ENCODE results near the gene PPP1R15B.
A peak's percentile ranks its signal among the peaks of the same experiment; 100 is the strongest.
"Not testable (repeated sequence)": the region's sequence is repeated elsewhere in the genome, so short reads cannot be mapped to it uniquely, and the experiment has no call there.

PPP1R15B gene

DNA sequence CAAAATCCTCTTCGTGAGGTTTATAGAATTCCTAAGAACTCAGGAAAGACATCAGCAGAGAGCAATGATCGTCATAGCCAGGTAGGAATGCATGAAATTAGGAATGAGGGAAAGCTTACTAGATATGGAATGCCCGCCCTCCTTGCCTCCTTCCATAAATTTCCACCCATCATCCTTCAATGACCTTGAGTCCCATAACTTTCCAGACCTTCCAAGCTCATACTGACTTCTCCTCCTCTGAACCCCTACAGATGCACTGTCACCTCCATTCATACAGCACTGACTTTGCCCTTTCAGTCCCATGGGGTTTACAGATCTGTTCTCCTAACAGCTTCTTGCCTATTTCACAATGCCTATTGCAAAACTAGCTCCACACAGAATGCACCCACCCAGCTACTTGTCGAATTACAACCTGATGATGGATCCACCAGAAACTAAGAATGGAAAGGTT, 23.8 kb upstream of the PPP1R15B start:
- no peak overlapping the region for H3K4me3 Mint-ChIP-seq
- no peak overlapping the region for H3K27ac Mint-ChIP-seq
- peaks cover 6% of the 10 kb centered on the region for H3K4me1 Mint-ChIP-seq (ENCODE audit: low read depth)
- no peaks in the 10 kb centered on the region for H3K27me3 Mint-ChIP-seq
- peaks cover 33% of the 10 kb centered on the region for H3K36me3 Mint-ChIP-seq (ENCODE audit: low read depth)
- no peaks in the 10 kb centered on the region for H3K9me3 Mint-ChIP-seq

GRCh38 chr1:204434116-204434755, 22.6 kb upstream of the PPP1R15B start:
- H3K27ac Mint-ChIP-seq = no peak overlapping the region
- peaks cover 33% of the 10 kb centered on the region for H3K36me3 Mint-ChIP-seq (ENCODE audit: low read depth)

DNA sequence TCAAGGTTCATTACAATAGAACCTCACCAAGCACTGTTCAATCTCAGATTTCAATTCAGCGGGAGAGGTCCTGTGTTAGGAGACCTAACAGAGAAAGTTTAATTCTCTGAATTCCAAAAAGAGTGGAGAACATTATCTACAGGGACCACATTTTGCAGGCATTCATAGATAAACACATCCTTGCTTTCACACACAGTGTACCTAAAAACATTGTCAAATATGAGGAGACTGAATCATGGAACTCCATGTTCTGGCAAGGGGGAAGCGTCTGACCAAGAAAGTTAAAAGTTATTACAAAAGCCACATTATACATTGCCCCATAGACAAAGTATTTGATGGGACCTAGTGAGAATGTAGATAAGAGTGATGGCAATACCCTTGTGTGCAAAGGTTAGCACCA, 21.1 kb upstream of the PPP1R15B start:
- Mint-ChIP-seq H3K27me3 (no peaks in the 10 kb centered on the region), H3K36me3 (ENCODE audit: low read depth) (peaks cover 28% of the 10 kb centered on the region)

More at GRCh38 chr1:204434116-204434755, 22.6 kb upstream of the PPP1R15B start:
- Mint-ChIP-seq H3K4me1 (ENCODE audit: low read depth) (peaks cover 6% of the 10 kb centered on the region), H3K27me3 (no peaks in the 10 kb centered on the region), H3K9me3 (no peaks in the 10 kb centered on the region), H3K4me3 (no peak overlapping the region)

GRCh38 chr1:204431310-204432184, 19.9 kb upstream of the PPP1R15B start:
- Mint-ChIP-seq H3K27ac (no peak overlapping the region), H3K36me3 (ENCODE audit: low read depth) (peaks cover 25% of the 10 kb centered on the region), H3K4me3 (no peak overlapping the region), H3K9me3 (no peaks in the 10 kb centered on the region), H3K27me3 (no peaks in the 10 kb centered on the region), H3K4me1 (ENCODE audit: low read depth) (no peaks in the 10 kb centered on the region)

More for the DNA sequence above, 21.1 kb upstream of the PPP1R15B start:
- no peaks in the 10 kb centered on the region for H3K4me1 Mint-ChIP-seq (ENCODE audit: low read depth)
- no peak overlapping the region for H3K27ac Mint-ChIP-seq
- H3K9me3 Mint-ChIP-seq = no peaks in the 10 kb centered on the region
- H3K4me3 Mint-ChIP-seq = no peak overlapping the region

- Mint-ChIP-seq H3K4me1 (ENCODE audit: low read depth) (no peaks in the 10 kb centered on the region), H3K9me3 (no peaks in the 10 kb centered on the region), H3K36me3 (ENCODE audit: low read depth) (peaks cover 40% of the 10 kb centered on the region), H3K27ac (no peak overlapping the region), H3K27me3 (no peaks in the 10 kb centered on the region), H3K4me3 (no peak overlapping the region)
These were observed 18.1 kb upstream of the PPP1R15B start for GRCh38 chr1:204429746-204430145.

DNA sequence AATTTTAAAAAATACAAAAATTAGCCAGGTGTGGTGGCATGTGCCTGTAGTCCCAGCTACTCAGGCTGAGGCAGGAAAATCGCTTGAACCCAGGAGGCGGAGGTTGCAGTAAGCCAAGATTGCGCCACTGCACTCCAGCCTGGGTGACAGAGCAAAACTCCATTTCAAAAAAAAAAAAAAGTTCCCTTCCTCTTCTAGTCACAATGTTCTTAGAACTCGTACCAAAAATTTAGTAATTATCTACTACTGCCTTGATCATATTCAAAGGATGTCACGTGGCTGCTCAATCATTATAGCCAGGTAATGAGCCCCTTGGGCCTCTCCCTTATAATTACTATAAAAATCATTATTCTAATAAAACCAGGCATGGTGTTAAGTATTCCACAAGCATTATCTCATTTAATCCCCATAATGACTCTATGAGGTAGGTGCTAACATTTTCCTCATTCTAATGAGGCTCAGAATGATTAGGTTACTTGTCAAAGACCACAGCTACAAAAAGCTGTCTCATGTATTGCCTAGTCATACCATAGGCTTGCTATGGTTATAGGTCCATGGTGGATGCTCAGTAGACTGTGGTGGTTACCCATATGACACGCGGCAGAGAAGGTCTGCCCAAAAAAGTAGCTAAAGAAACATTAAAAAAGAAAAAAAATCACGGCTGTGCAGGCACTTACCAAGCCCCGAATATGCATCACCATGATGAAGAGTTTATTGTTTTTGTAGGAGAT, 15.5 kb upstream of the PPP1R15B start:
- H3K4me3 Mint-ChIP-seq = no peak overlapping the region
- H3K27ac Mint-ChIP-seq = no peak overlapping the region
- H3K4me1 Mint-ChIP-seq (ENCODE audit: low read depth) = no peaks in the 10 kb centered on the region
- no peaks in the 10 kb centered on the region for H3K9me3 Mint-ChIP-seq
- peaks cover 35% of the 10 kb centered on the region for H3K36me3 Mint-ChIP-seq (ENCODE audit: low read depth)
- H3K27me3 Mint-ChIP-seq = no peaks in the 10 kb centered on the region

DNA sequence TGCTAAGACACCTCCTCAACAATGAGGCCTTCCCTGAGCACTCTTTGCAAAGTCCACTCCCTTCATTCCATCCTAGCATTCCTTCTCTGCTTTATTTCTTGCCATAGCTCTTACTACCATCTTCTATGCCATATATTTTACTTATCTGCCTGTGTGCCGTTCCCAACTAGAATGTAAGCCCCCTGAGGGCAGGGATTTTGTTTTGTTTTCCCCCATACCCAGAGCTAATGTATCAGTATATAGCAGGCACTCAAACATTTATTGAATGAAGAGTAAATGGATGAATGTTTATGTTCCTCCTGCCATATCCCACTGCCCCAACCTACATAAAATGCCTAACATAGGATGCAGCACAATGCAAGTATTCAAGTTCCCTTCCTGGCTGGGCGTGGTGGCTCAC, 14.9 kb upstream of the PPP1R15B start:
- Mint-ChIP-seq H3K36me3 (ENCODE audit: low read depth) (peaks cover 28% of the 10 kb centered on the region), H3K9me3 (no peaks in the 10 kb centered on the region), H3K4me3 (no peak overlapping the region), H3K27ac (no peak overlapping the region), H3K4me1 (ENCODE audit: low read depth) (peaks cover 1% of the 10 kb centered on the region), H3K27me3 (no peaks in the 10 kb centered on the region)

DNA sequence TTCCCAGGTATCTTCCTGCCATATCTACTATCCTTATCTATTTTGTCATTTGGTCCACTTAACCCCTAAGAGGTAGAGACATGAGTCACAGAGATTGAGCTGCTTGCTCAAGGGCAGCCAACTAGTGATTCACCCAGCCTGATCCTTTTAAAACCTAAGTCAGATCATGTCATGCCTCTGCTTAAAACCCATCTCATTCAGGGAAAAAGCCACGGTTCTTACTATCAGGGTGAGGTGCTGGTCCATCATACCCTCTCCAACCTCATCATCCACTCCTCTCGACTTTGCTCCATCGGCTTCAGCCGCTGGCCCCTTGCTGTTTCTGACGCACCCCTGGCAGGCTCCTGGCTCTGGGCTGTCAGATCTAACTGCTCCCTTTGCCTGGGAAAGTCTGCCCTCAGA, 14.4 kb upstream of the PPP1R15B start:
- peaks cover 6% of the 10 kb centered on the region for H3K4me1 Mint-ChIP-seq (ENCODE audit: low read depth)
- H3K4me3 Mint-ChIP-seq = no peak overlapping the region
- H3K27me3 Mint-ChIP-seq = no peaks in the 10 kb centered on the region
- H3K36me3 Mint-ChIP-seq (ENCODE audit: low read depth) = peaks cover 24% of the 10 kb centered on the region
- H3K27ac Mint-ChIP-seq = no peak overlapping the region
- no peaks in the 10 kb centered on the region for H3K9me3 Mint-ChIP-seq

GRCh38 chr1:204424621-204425020, 13.0 kb upstream of the PPP1R15B start:
- H3K27ac Mint-ChIP-seq = no peak overlapping the region
- no peak overlapping the region for H3K4me3 Mint-ChIP-seq
- no peaks in the 10 kb centered on the region for H3K9me3 Mint-ChIP-seq
- H3K36me3 Mint-ChIP-seq (ENCODE audit: low read depth) = peaks cover 22% of the 10 kb centered on the region
- peaks cover 16% of the 10 kb centered on the region for H3K4me1 Mint-ChIP-seq (ENCODE audit: low read depth)
- H3K27me3 Mint-ChIP-seq = no peaks in the 10 kb centered on the region

DNA sequence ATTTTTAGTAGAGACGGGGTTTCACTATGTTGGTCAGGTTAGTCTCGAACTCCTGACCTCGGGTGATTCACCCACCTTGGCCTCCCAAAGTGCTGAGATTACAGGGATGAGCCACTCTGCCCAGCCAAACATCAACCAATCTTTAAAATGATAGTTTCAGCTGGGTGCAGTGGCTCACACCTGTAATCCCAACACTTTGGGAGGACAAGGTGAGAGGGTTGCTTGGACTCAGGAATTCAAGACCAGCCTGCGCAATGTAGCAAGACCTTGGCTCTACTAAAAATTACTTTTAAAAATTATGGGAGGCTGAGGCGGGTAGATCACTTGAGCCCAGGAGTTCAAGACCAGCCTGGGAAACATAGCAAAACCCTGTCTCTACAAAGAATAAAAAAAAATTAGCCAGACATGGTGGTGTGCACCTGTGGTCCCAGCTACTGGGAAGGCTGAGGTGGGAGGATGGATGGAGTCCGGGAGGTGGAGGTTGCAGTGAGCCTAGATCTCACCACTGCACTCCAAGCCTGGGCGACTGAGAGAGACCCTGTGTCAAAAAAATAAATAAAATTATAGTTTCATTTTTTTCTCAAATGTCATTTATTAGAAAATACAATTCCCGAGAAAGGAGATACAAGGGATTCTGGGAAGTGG, 10.6 kb upstream of the PPP1R15B start:
- Mint-ChIP-seq H3K36me3 (ENCODE audit: low read depth) (peaks cover 22% of the 10 kb centered on the region), H3K4me1 (ENCODE audit: low read depth) (peaks cover 40% of the 10 kb centered on the region)
- H3K27me3 Mint-ChIP-seq, H3K4me3 Mint-ChIP-seq, H3K27ac Mint-ChIP-seq, H3K9me3 Mint-ChIP-seq: not testable (repeated sequence)

- H3K4me1 Mint-ChIP-seq (ENCODE audit: low read depth) = peaks cover 46% of the 10 kb centered on the region
- peaks cover 19% of the 10 kb centered on the region for H3K36me3 Mint-ChIP-seq (ENCODE audit: low read depth)
- H3K27ac Mint-ChIP-seq = no peak overlapping the region
- no peak overlapping the region for H3K4me3 Mint-ChIP-seq
- H3K27me3 Mint-ChIP-seq = no peaks in the 10 kb centered on the region
- H3K9me3 Mint-ChIP-seq = no peaks in the 10 kb centered on the region
These were observed 9.8 kb upstream of the PPP1R15B start for GRCh38 chr1:204421441-204421840.

DNA sequence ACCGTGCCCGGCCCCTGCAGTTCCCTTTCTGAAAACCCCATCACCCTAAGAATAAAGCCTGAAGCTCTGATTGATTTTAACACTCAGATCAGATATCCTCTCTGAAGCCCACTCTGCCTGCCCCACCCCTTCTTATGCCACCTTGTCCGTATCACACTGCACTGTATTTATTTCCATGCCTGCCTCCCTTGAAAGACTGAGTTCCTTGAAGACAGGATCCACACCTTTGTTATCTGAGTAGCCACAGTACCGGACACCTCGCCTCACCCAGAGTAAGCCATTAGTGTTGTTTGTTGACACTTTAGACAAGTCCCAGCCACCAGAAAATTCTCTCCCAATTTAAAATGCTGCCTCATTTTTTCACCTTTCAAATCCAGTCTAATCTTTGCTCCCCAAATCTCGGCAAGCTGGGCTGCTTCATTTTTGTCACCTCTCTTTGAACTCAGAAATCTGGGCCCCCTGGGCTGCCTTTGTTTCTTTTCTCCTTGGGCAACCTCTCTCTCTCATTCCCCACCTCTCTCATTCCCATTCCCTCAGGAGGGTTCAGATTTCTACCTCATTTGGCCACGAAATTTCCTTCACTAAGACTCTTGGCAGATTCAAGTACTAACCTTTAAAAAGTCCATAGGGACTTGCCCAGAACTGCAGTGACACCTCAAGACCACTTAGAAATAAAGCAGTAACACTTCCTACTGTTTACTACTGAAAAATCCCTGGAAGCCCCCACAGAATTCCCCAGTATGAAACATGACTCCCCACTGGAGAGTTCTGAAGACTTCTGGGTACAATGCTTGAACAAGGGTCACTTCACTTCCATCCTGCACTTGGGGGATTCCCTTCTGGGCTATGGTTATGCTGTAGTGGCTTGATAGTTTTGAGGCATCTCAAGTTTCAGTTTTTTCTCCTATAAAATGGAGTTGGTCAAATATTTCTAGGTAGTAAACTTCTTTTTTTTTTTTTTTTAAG, 8.7 kb upstream of the PPP1R15B start:
- H3K4me3 Mint-ChIP-seq = no peak overlapping the region
- peak overlapping the region; percentile 58 for H3K27ac Mint-ChIP-seq
- no peaks in the 10 kb centered on the region for H3K27me3 Mint-ChIP-seq
- no peaks in the 10 kb centered on the region for H3K9me3 Mint-ChIP-seq
- H3K4me1 Mint-ChIP-seq (ENCODE audit: low read depth) = peaks cover 54% of the 10 kb centered on the region
- peaks cover 8% of the 10 kb centered on the region for H3K36me3 Mint-ChIP-seq (ENCODE audit: low read depth)

DNA sequence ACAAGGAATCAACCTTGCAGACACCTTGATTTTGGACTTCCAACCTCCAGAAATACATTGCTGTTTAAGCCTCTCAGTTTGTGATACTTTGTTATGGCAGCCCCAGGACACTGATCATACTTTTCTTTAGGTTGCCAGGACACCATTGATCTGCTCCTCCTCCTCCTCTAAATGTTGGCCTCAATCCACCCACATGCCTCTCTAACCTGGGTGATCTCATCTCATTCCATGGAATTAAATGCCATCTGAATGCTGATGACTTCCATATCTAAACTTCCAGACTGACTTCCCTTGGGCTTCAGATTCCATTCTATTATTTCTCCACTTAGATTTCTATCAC, 7.4 kb upstream of the PPP1R15B start:
- H3K4me1 Mint-ChIP-seq (ENCODE audit: low read depth) = peaks cover 54% of the 10 kb centered on the region
- peaks cover 5% of the 10 kb centered on the region for H3K36me3 Mint-ChIP-seq (ENCODE audit: low read depth)
- H3K27ac Mint-ChIP-seq = no peak overlapping the region
- no peaks in the 10 kb centered on the region for H3K27me3 Mint-ChIP-seq
- no peaks in the 10 kb centered on the region for H3K9me3 Mint-ChIP-seq
- no peak overlapping the region for H3K4me3 Mint-ChIP-seq
